Nephron progenitor cell (in vitro differentiated cells): ENCODE data around the gene UCK2.
"Not testable (repeated sequence)": the region's sequence is repeated elsewhere in the genome, so short reads cannot be mapped to it uniquely, and the experiment has no call there.

Experiments used
- DNase-seq: peaks from one replicate; pipeline ENCODE4 v3.0.0; 2021
- H3K27ac Mint-ChIP-seq: 2 replicates; pipeline ENCODE4 v1.8.0; 2021; ENCODE audit warnings: mild to moderate bottlenecking, moderate library complexity, mixed read lengths
- H3K27me3 Mint-ChIP-seq: 2 replicates; pipeline ENCODE4 v1.8.0; 2021; ENCODE audit warnings: mild to moderate bottlenecking, low read depth, mixed read lengths; ENCODE audit not compliant: poor library complexity
- H3K36me3 Mint-ChIP-seq: 2 replicates; pipeline ENCODE4 v1.8.0; 2021; ENCODE audit warnings: low read depth, mixed read lengths
- H3K4me1 Mint-ChIP-seq: 2 replicates; pipeline ENCODE4 v1.8.0; 2021; ENCODE audit warnings: mixed read lengths
- H3K4me3 Mint-ChIP-seq: 2 replicates; pipeline ENCODE4 v1.8.0; 2021; ENCODE audit warnings: mild to moderate bottlenecking, moderate library complexity, mixed read lengths
- H3K9me3 Mint-ChIP-seq: 2 replicates; pipeline ENCODE4 v1.8.0; 2021; ENCODE audit warnings: mild to moderate bottlenecking, moderate library complexity, mixed read lengths
- CTCF ChIP-seq: fragments of 200-600 bp; sonication (generic); IDR thresholded peaks from 2 replicates; pipeline ENCODE4 v1.5.0; 2021; ENCODE audit warnings: antibody characterized with exemption

UCK2 gene

GRCh38 chr1:165827268-165828102 is at the start of gene UCK2:
TSS of gene UCK2 (plus strand) at chr1:165827614. CDS start at chr1:165827834, 220 bp downstream.
- peak within 1 kb of the TSS; percentile 97 for H3K4me3 Mint-ChIP-seq
- H3K4me1 Mint-ChIP-seq, result peaks cover 59% of the 10 kb centered on the region
- H3K27me3 Mint-ChIP-seq, result no peaks in the 10 kb centered on the region
- DNase-seq, result peak; percentile 81
- TF ChIP-seq CTCF, result no peak
- peak within 1 kb of the TSS; percentile 98 for H3K27ac Mint-ChIP-seq
- peaks cover 15% of the 10 kb centered on the region for H3K36me3 Mint-ChIP-seq
- no peaks in the 10 kb centered on the region for H3K9me3 Mint-ChIP-seq

- not testable (repeated sequence) for DNase-seq, H3K4me3 Mint-ChIP-seq, H3K4me1 Mint-ChIP-seq, H3K27ac Mint-ChIP-seq, H3K27me3 Mint-ChIP-seq
- peaks cover 33% of the 10 kb centered on the region for H3K36me3 Mint-ChIP-seq
- peaks cover 44% of the 10 kb centered on the region for H3K9me3 Mint-ChIP-seq
Observed at GRCh38 chr1:165778197-165778596, 49.2 kb upstream of the UCK2 start.

DNA sequence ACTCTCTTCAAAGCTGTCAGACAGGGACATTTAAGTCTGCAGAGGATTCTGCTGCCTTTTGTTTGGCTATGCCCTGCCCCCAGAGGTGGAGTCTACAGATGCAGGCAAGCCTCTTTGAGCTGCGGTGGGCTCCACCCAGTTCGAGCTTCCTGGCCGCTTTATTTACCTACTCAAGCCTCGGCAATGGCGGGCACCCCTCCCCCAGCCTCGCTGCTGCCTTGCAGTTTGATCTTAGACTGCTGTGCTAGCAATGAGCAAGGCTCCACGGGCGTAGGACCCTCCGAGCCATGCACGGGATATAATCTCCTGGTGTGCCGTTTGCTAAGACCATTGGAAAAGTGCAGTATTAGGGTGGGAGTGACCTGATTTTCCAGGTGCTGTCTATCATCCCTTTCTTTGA is 43.9 kb upstream of the UCK2 start:
- not testable (repeated sequence) for DNase-seq, H3K27ac Mint-ChIP-seq, H3K4me3 Mint-ChIP-seq, H3K4me1 Mint-ChIP-seq, H3K27me3 Mint-ChIP-seq
- Mint-ChIP-seq H3K9me3 (peaks cover 60% of the 10 kb centered on the region), H3K36me3 (peaks cover 43% of the 10 kb centered on the region)

- no peak for DNase-seq
- no peak overlapping the region for H3K4me3 Mint-ChIP-seq
- TF ChIP-seq CTCF, result no peak
- peaks cover 10% of the 10 kb centered on the region for H3K27me3 Mint-ChIP-seq
- peaks cover 26% of the 10 kb centered on the region for H3K36me3 Mint-ChIP-seq
- no peaks in the 10 kb centered on the region for H3K4me1 Mint-ChIP-seq
- H3K9me3 Mint-ChIP-seq, result peaks cover 23% of the 10 kb centered on the region
- no peak overlapping the region for H3K27ac Mint-ChIP-seq
Observed at GRCh38 chr1:165787741-165788140, 39.7 kb upstream of the UCK2 start.

DNA sequence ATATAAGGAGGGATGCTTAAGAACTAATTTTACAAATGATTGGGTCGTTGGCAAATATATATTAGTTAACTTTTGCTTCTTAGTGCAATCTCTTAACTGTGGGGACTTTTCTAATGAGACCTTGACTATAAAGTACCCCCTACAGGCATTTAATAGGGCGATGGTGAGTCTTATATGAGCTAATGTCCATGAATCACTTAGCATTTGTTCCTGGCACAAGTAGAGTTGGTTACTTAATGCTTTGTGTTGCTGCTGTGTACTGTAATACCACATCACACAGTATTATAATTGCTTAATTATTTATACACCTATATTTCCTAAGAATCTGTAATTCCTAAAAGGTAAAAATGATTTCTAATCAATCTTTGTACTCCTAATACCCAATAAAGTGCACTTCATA is 33.5 kb upstream of the UCK2 start:
- Mint-ChIP-seq H3K27ac (no peak overlapping the region), H3K27me3 (peaks cover 11% of the 10 kb centered on the region), H3K9me3 (peaks cover 8% of the 10 kb centered on the region), H3K36me3 (no peaks in the 10 kb centered on the region), H3K4me1 (no peaks in the 10 kb centered on the region), H3K4me3 (no peak overlapping the region)
- no peak for DNase-seq
- no peak for TF ChIP-seq CTCF

DNA sequence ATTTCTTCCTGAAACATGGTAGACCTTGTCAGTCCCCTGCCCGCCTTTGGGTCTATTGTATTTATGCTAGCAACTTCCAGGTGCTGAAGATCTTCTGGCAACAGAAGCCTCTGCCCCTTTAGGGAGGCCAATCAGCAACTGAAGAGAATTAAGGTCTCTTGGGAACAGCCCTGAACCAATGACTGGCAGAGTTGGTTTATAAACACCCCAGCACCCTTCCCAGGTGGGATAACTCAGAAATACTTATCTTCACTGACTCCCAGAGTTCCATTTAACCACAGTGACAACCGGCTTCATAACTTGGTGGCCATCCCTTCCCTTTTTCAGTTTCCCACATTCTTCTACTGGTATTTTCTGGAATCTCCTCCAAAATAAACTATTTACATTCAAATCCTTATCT is 31.5 kb upstream of the UCK2 start:
- DNase-seq, result no peak
- H3K36me3 Mint-ChIP-seq, result no peaks in the 10 kb centered on the region
- H3K4me3 Mint-ChIP-seq, result no peak overlapping the region
- H3K9me3 Mint-ChIP-seq, result peaks cover 28% of the 10 kb centered on the region
- no peak overlapping the region for H3K27ac Mint-ChIP-seq
- H3K27me3 Mint-ChIP-seq, result peaks cover 11% of the 10 kb centered on the region
- no peak for TF ChIP-seq CTCF
- H3K4me1 Mint-ChIP-seq, result no peaks in the 10 kb centered on the region

DNA sequence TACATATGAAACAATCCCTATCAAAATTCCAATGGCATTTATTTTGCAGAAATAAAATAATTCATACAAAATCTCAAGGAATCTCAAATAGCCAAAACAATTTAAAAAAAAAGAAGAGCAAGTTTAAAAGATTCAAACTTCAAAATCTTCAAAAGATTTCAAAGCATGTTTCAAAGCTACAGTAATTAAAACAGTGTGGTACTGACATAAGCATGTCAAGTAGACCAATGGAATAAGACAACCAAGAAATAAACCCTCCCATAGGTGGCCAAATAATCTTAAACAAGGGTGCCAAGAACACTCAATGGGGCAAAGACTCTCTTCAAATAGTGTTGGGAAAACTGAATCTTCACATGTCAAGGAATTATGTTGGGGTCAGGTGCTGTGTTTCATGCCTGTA is 28.0 kb upstream of the UCK2 start:
- Mint-ChIP-seq H3K36me3 (no peaks in the 10 kb centered on the region), H3K4me1 (no peaks in the 10 kb centered on the region), H3K27ac (no peak overlapping the region), H3K9me3 (peaks cover 54% of the 10 kb centered on the region), H3K4me3 (no peak overlapping the region), H3K27me3 (peaks cover 8% of the 10 kb centered on the region)
- DNase-seq, result no peak
- no peak for TF ChIP-seq CTCF

- DNase-seq, H3K27ac Mint-ChIP-seq, H3K4me3 Mint-ChIP-seq, H3K27me3 Mint-ChIP-seq, H3K4me1 Mint-ChIP-seq, H3K36me3 Mint-ChIP-seq: not testable (repeated sequence)
- H3K9me3 Mint-ChIP-seq, result peaks cover 40% of the 10 kb centered on the region
Observed at GRCh38 chr1:165804513-165804912, 22.9 kb upstream of the UCK2 start.
